HG02763 (cell line): ENCODE data around the gene INKA2.

Experiments
- ATAC-seq: cut with Tn5 transposase; IDR thresholded peaks from one replicate; pipeline ENCODE4 v1.9.1; 2021; ENCODE audit warnings: mild to moderate bottlenecking, moderate library complexity; ENCODE audit not compliant: unreplicated experiment

The INKA2 gene

DNA sequence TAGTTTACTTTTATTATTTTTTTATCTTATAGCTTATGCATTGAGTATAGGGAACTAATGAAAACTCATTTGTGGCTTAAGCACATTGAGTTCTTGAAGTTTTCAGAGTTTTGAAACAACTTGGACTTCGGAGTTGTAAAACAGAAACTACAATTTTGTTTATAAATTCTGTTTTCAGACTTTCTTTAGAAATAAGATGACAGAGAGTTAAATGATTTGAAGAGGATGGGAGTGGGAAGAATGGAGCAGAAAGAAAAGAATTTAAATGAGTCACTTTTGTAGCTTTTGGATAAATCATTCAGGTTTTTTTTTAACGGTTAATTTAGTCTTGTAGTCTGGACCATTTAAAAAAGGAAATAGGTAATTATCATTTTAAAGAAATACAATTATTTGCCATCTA lies 32.3 kb downstream of the INKA2 start:
- no peak for ATAC-seq

DNA sequence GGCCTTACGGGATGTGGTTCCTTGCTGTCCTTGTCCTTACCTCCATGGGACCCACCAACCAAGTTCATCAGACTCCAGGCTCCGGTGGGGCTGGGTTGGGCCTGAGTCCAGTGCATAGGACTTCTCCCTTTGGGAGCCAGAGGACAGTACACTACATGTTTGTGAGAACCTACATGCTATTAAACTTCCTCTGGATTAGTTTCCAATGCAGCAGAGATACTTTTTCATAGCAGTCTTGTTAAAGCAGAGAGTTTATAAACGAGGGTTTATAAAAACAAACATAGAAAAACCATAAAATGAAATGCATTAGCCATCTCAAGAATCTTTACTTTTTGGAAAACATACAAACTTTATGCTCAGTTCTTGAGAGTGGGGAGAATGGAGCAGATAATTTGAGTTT lies 33.4 kb downstream of the INKA2 start:
- no peak for ATAC-seq

DNA sequence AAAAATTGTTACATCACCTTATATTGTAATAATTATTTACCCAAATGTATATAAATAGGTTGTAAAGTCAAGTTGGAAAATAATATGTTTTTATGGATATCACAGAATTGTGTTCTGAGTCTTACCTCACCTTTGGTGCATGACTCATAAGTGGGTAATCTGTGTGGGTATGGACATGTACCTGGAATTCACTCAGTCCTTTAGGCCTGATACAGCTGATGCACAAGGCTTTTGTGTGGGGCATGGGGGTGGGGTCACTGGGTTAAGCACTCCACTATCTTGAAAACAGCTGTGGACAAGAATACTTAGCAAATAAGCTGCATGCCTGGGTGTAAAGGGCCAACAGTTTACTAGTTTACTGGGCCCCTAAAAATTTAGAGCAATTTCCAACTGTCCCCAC lies 34.4 kb downstream of the INKA2 start:
- no peak for ATAC-seq

DNA sequence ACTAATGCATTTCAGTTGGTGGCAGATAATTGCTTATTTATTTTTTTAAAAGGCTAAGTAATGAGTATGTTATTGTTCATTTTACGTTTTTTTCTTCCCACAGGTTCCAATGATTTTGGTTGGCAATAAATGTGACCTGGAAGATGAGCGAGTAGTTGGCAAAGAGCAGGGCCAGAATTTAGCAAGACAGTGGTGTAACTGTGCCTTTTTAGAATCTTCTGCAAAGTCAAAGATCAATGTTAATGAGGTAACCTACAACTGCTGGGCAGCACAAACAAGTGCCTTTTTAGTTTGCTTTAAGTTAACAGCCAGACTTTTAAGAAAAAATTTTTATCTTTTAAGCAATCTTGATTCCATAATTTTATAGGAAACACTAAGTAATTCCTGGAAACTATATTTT lies 35.0 kb downstream of the INKA2 start:
- no peak for ATAC-seq

DNA sequence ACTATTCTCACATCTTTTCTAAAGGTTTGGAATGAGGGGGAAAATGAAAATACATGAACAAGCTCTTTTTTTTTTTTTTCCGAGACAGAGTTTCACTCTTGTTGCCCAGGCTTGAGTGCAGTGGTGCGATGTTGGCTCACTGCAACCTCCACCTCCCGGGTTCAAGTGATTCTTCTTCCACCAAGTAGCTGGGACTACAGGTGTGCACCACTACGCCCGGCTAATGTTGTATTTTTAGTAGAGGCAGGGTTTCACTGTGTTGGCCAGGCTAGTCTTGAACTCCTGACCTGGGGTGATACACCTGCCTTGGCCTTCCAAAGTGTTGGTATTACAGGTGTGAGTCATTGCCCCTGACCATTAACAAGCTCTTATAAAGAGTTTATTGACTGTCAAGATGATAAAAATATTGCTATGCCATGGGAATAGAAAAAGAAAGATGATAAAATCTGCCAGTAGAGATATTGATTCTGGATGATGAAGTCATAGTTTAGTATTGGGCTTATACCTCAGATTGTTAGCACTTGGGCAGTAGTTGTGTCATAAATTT lies 36.6 kb downstream of the INKA2 start:
- ATAC-seq = no peak

- ATAC-seq = no peak
Observed at GRCh38 chr1:111699268-111699667, 39.9 kb downstream of the INKA2 start.

DNA sequence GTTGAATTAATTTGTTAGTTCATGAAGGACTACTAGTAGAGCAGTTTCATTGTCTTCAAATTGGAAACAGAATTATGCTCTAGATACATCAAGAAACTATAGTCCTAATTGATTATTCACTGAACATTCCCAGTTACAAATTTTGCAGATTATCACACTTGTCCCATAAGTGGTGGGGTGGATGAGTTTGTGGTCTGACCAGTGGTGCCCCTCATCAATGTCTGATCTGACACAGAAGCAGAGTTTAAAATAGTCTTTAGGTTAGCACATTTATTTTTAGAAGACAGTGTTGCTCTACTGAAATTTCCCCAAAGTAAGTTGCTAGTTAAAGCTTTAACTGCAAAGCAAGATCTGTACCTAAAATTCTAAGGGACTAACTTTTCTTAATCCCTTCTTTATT lies 42.9 kb downstream of the INKA2 start:
- no peak for ATAC-seq

- no peak for ATAC-seq
Observed at GRCh38 chr1:111695801-111696200, 43.4 kb downstream of the INKA2 start.

- no peak for ATAC-seq
Observed at GRCh38 chr1:111691886-111692285, 47.3 kb downstream of the INKA2 start.

- no peak for ATAC-seq
Observed at GRCh38 chr1:111690306-111690617, 48.9 kb downstream of the INKA2 start.
